Ovary (tissue), 9 donors: ENCODE measurements around the gene MRPL27. TPM values are rescaled to one million over a fixed set of nuclear protein-coding genes. Genes with fewer than 3 reads are reported as not detected.

Experiments used
- DNase-seq, 5 donors: peaks; one replicate each; pipeline ENCODE4 v3.0.0-alpha.2; 2019 to 2020
- H3K27ac ChIP-seq, 2 donors: fragments of 200-600 bp; one replicate each; pipeline versions ENCODE4 v1.5.1 to v1.8.0; 2019 to 2022
- H3K27me3 ChIP-seq: fragments of 200-600 bp; one replicate; pipeline ENCODE4 v1.8.0; 2022
- H3K36me3 ChIP-seq: fragments of 200-600 bp; sonication (generic); one replicate; pipeline ENCODE4 v1.5.1; 2019
- H3K4me1 ChIP-seq: one replicate; pipeline ENCODE4 v1.8.1; 2013; ENCODE audit warnings: mild to moderate bottlenecking, moderate library complexity; ENCODE audit not compliant: insufficient read depth
- H3K4me3 ChIP-seq: fragments of 200-600 bp; sonication (generic); one replicate; pipeline ENCODE4 v1.5.1; 2017
- H3K9me3 ChIP-seq, 2 donors: fragments of 200-600 bp in 1 of 2; sonication (generic) in 1 of 2; one replicate each; pipeline versions ENCODE4 v1.5.1 to v1.8.1; 2013 to 2019; ENCODE audit warnings: mild to moderate bottlenecking in 1 of 2, moderate library complexity in 1 of 2
- CTCF ChIP-seq, 3 donors: fragments of 450-650 bp in 2 of 3; fragments of 200-600 bp in 1 of 3; IDR thresholded peaks; one replicate each; pipeline versions ENCODE4 v1.5.1 to v1.8.0; 2016 to 2022; ENCODE audit warnings: antibody characterized with exemption in 3 of 3, mild to moderate bottlenecking in 1 of 3
- EP300 ChIP-seq: sonication (generic); formaldehyde crosslinking; IDR thresholded peaks from one replicate; pipeline ENCODE4 v1.6.1; 2017; ENCODE audit warnings: antibody characterized with exemption
- POLR2A ChIP-seq: fragments of 450-650 bp; IDR thresholded peaks from one replicate; pipeline ENCODE4 v1.6.1; 2017; ENCODE audit warnings: antibody characterized with exemption, mild to moderate bottlenecking, moderate library complexity
- WGBS, 3 donors: extraction: QIAGEN DNeasy Blood & Tissue Kit in 1 of 3; methylation state at CpG; one replicate each; pipeline versions ENCODE4 v1.1.5 to v1.1.7; 2013 to 2017; 5-methylcytosine and 5-hydroxymethylcytosine counted together
- intact Hi-C, 4 donors: fragments of 100-400 bp; cut with DNase I; formaldehyde crosslinking; loops; one replicate each; pipeline versions ENCODE4 v1.11.0 to v1.15.1; 2022 to 2023
- polyA plus RNA-seq, 2 donors: library from polyadenylated mRNA; stranded (reverse); fragments of 200-250 nt in 1 of 2; fragments of 350-450 nt in 1 of 2; fragmentation: Illumina TruSeq in 1 of 2; extraction: RNeasy Lipid Tissue Mini Kit (QIAGEN cat#74804) in 1 of 2; gene quantifications; one replicate each; pipeline ENCODE4 v1.2.3, GENCODE V29; 2013 to 2014
- total RNA-seq, 7 donors: library from RNA; depleted of rRNA in 2 of 7; stranded (reverse); fragments of >200 nt in 2 of 7; fragmentation: NEBNext Ultra II Directional in 3 of 7; extraction: Animal tissue kit (Norgen Biotek cat#: 25700) in 3 of 7; gene quantifications; one replicate each; pipeline versions ENCODE4 v1.1.0 to v1.2.4, GENCODE V29; 2016 to 2023
- donor health status: DM: no; HTN: no; CAD: no; lungs with moderate emphysema.
- donor health status: DM: no; HTN: no; CAD: no.
- donor health status: Bipolar disorder and iron deficiency.
- donor health status: DM: yes; HTN: yes; CAD: no.
- donor health status: DM: no; HTN: no; CAD: no.
- donor health status: DM: yes; HTN: yes; CAD: no.

MRPL27 gene
- total and polyA plus RNA-seq, 9 donors, result 38.7 to 74.8 (median 48.8) TPM

GRCh38 chr17:50365649-50366393 lies 7.2 kb downstream of the MRPL27 start:
- H3K4me3 ChIP-seq, result no peak overlapping the region
- DNase-seq, result peak in 1 of 5 donors; percentile 29
- H3K27me3 ChIP-seq, result no peaks in the 10 kb centered on the region
- no peaks in the 10 kb centered on the region for H3K4me1 ChIP-seq
- TF ChIP-seq EP300 (no peak), CTCF (IDR thresholded peaks at IDR 0.05) (no peak), POLR2A (no peak)
- H3K36me3 ChIP-seq, result no peaks in the 10 kb centered on the region
- H3K27ac ChIP-seq, result no peak overlapping the region
- H3K9me3 ChIP-seq, result no peaks in the 10 kb centered on the region
- WGBS, 3 donors, result 82 to 88% (median 86%) methylated on average over 14 of the region's 14 CpGs
- intact Hi-C loops, result no loop called here

- Histone ChIP-seq H3K36me3 (no peaks in the 10 kb centered on the region), H3K4me1 (no peaks in the 10 kb centered on the region), H3K27me3 (no peaks in the 10 kb centered on the region), H3K27ac (no peak overlapping the region), H3K4me3 (no peak overlapping the region), H3K9me3 (no peaks in the 10 kb centered on the region)
- 63 to 71% (median 66%) methylated on average over 2 of the region's 2 CpGs for WGBS, 3 donors
- intact Hi-C loops, result no loop called here
- TF ChIP-seq EP300 (no peak), POLR2A (no peak), CTCF (IDR thresholded peaks at IDR 0.05) (no peak)
- DNase-seq, result peak in 1 of 5 donors; percentile 12
Measured at GRCh38 chr17:50365165-50365564, 7.8 kb downstream of the MRPL27 start.

- intact Hi-C loops, result loop anchor here in 1 of 4 donors (5.0 kb wide), 1 partner anchor 103 kb away; the partner anchor contains the start of gene CHAD
- Histone ChIP-seq H3K36me3 (no peaks in the 10 kb centered on the region), H3K4me1 (no peaks in the 10 kb centered on the region), H3K9me3 (no peaks in the 10 kb centered on the region), H3K4me3 (no peak overlapping the region), H3K27ac (no peak overlapping the region), H3K27me3 (no peaks in the 10 kb centered on the region)
- 70 to 77% (median 76%) methylated on average over 9 of the region's 9 CpGs for WGBS, 3 donors
- TF ChIP-seq EP300, result no peak
- no peak for TF ChIP-seq POLR2A
- no peak for TF ChIP-seq CTCF (IDR thresholded peaks at IDR 0.05)
- DNase-seq, result peak in 1 of 5 donors; percentile 38
Measured at GRCh38 chr17:50364715-50365114, 8.3 kb downstream of the MRPL27 start.

GRCh38 chr17:50364061-50364458 lies 8.9 kb downstream of the MRPL27 start:
- no peaks in the 10 kb centered on the region for H3K9me3 ChIP-seq
- no peak overlapping the region for H3K4me3 ChIP-seq
- TF ChIP-seq POLR2A (no peak), EP300 (no peak), CTCF (IDR thresholded peaks at IDR 0.05) (no peak)
- no peak overlapping the region for H3K27ac ChIP-seq
- H3K4me1 ChIP-seq, result no peaks in the 10 kb centered on the region
- 42 to 46% (median 44%) methylated on average over 4 of the region's 4 CpGs for WGBS, 3 donors
- intact Hi-C loops, result loop anchor here in 1 of 4 donors (5.0 kb wide), 1 partner anchor 103 kb away; the partner anchor contains the start of gene CHAD
- DNase-seq, result peak in 1 of 5 donors; percentile 34
- H3K27me3 ChIP-seq, result no peaks in the 10 kb centered on the region
- no peaks in the 10 kb centered on the region for H3K36me3 ChIP-seq
